Adrenal gland (tissue), 5 donors: ENCODE measurements around the gene TSPAN13.

Source experiments
- POLR2A ChIP-seq, 2 donors: fragments of 450-650 bp; IDR thresholded peaks; one replicate each; pipeline ENCODE4 v1.6.1; 2017; ENCODE audit warnings: antibody characterized with exemption in 2 of 2, mild to moderate bottlenecking in 2 of 2, moderate library complexity in 1 of 2
- TF ChIP-seq, protein P1 (sequence below), 6 experiments: fragments of 450-650 bp in 4 of 6; fragments of 200-600 bp in 2 of 6; sonication (generic) in 1 of 6; IDR thresholded peaks; 1 replicate in 5 of 6; 2 replicates in 1 of 6; pipeline versions ENCODE4 v1.5.1 to v1.8.0; 2016 to 2021; ENCODE audit warnings: antibody characterized with exemption in 6 of 6, mild to moderate bottlenecking in 2 of 6, moderate library complexity in 1 of 6
- donor health status: DM: no; HTN: no; CAD: no.

DNA sequence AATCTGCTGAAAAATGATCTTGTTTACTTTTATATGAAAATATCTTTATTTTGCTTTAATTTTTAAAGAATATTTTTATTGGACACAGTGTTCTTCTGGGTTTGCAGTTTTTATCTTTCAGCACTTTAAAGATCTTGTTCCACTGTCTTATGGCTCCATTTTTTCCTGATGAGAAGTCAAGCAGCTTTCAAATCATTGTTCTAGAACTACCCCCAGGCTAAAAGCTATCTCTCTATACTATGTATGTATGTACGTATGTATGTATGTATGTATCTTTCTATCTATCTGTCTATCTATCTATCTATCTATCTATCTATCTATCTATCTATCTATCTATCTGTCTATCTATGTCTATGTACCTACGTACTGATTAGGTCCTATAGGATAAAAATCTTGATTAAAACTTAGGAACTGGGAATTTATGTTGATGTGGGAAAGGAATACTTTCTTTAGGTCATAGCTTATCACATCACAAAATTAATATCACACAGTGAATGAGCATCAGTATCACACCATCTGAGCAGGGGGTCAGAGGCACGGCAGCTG lies 35.4 kb upstream of the TSPAN13 start:
- TF ChIP-seq, protein P1, sequence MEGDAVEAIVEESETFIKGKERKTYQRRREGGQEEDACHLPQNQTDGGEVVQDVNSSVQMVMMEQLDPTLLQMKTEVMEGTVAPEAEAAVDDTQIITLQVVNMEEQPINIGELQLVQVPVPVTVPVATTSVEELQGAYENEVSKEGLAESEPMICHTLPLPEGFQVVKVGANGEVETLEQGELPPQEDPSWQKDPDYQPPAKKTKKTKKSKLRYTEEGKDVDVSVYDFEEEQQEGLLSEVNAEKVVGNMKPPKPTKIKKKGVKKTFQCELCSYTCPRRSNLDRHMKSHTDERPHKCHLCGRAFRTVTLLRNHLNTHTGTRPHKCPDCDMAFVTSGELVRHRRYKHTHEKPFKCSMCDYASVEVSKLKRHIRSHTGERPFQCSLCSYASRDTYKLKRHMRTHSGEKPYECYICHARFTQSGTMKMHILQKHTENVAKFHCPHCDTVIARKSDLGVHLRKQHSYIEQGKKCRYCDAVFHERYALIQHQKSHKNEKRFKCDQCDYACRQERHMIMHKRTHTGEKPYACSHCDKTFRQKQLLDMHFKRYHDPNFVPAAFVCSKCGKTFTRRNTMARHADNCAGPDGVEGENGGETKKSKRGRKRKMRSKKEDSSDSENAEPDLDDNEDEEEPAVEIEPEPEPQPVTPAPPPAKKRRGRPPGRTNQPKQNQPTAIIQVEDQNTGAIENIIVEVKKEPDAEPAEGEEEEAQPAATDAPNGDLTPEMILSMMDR (IDR thresholded peaks at IDR 0.05) = no peak
- no peak for TF ChIP-seq POLR2A (IDR thresholded peaks at IDR 0.05)
